GM10266 (cell line): ENCODE data around the gene PIP5K1B.
"Not testable (repeated sequence)": the region's sequence is repeated elsewhere in the genome, so short reads cannot be mapped to it uniquely, and the experiment has no call there.

Experiments
- DNase-seq: peaks from one replicate; pipeline ENCODE4 v3.0.0; 2012; ENCODE audit errors: extremely low spot score
- CTCF ChIP-seq: IDR thresholded peaks from 2 replicates; pipeline ENCODE4 v1.5.1; 2012; ENCODE audit warnings: mild to moderate bottlenecking, low read depth; ENCODE audit not compliant: control insufficient read depth, insufficient read depth; ENCODE audit errors: missing control alignments

Gene PIP5K1B

GRCh38 chr9:69049094-69049493 lies 344.1 kb downstream of the PIP5K1B start:
- TF ChIP-seq CTCF = no peak
- no peak for DNase-seq

- not testable (repeated sequence) for DNase-seq
These were observed 345.9 kb downstream of the PIP5K1B start for GRCh38 chr9:69050936-69051335.

GRCh38 chr9:69054989-69055388 lies 349.9 kb downstream of the PIP5K1B start:
- TF ChIP-seq CTCF = no peak

GRCh38 chr9:69056191-69056815 lies 351.3 kb downstream of the PIP5K1B start:
- no peak for DNase-seq
- TF ChIP-seq CTCF = no peak

More at GRCh38 chr9:69054989-69055388, 349.9 kb downstream of the PIP5K1B start:
- DNase-seq = no peak

- no peak for TF ChIP-seq CTCF
- no peak for DNase-seq
These were observed 353.1 kb downstream of the PIP5K1B start for GRCh38 chr9:69058101-69058500.
